ENCODE measurements around the gene CENPN. TPM values are rescaled to one million over a fixed set of nuclear protein-coding genes. Genes with fewer than 3 reads are reported as not detected.

CENPN gene
- total RNA-seq, 1 donor from 2014 or later = 3.9 TPM

DNA sequence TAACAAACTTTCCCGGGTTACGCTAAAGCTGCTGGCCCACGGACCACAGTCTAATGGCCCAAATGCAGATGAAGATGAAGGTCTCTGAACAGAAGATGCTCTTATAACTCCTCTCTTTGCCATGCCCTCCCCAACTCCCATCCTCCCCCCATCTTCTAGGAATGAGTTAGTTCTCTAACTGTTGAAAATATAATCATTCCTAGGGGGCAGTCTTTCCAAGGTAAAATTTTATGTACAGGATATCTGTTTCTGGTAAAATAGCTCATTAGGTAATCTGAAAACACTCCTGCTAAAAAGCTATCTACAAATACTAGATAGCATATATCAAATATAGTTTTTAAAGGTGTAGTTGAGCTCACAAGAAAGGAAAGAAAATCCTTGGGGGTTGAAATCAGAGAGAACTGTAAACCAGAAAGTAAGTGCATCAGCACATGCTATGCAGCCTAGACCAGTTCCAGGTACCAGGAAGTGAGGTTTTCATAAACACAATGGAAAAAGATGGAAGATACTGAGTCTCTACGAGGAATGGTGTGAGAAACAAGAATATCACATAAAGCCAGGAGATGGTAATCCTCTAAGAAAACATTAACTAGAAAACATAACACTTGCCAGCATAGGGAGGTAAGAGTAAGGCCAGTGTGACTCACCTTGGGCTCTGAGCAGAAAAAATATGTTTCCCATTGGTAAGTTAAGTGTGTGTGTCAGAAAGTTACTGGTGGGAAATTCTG, 38.5 kb upstream of the CENPN start:
- peak; percentile 77 for DNase-seq (ENCODE audit: low read depth)
- TF ChIP-seq, protein P1, sequence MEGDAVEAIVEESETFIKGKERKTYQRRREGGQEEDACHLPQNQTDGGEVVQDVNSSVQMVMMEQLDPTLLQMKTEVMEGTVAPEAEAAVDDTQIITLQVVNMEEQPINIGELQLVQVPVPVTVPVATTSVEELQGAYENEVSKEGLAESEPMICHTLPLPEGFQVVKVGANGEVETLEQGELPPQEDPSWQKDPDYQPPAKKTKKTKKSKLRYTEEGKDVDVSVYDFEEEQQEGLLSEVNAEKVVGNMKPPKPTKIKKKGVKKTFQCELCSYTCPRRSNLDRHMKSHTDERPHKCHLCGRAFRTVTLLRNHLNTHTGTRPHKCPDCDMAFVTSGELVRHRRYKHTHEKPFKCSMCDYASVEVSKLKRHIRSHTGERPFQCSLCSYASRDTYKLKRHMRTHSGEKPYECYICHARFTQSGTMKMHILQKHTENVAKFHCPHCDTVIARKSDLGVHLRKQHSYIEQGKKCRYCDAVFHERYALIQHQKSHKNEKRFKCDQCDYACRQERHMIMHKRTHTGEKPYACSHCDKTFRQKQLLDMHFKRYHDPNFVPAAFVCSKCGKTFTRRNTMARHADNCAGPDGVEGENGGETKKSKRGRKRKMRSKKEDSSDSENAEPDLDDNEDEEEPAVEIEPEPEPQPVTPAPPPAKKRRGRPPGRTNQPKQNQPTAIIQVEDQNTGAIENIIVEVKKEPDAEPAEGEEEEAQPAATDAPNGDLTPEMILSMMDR (IDR thresholded peaks at IDR 0.05; ENCODE audit: insufficient read depth, low read length, severe bottlenecking) = no peak
- FAIRE-seq = no peak
- H3K4me3 ChIP-seq (ENCODE audit: low read depth, low read length) = no peak overlapping the region
- no peaks in the 10 kb centered on the region for H3K27me3 ChIP-seq (ENCODE audit: control insufficient read depth, insufficient read depth, low read length)
- no peaks in the 10 kb centered on the region for H3K36me3 ChIP-seq (ENCODE audit: control insufficient read depth, insufficient read depth, low read length)

DNA sequence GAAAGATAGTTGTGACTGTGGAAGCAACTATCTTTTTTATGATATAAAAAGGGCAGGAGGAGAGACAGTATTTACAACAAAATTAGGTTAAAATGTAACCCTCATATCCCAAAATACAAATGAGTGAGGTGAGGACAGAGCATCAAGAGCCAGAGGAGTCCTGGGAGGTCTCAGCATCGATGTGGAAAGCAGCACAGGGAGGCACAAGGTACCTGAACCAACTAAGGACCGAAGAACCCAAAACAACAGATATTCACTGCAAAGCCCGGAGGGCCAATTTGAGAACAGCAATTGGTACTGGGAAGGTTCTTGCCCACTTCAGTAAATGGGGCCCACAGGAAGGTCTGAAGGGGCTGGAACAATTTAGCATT, 37.9 kb upstream of the CENPN start:
- FAIRE-seq (no peak), DNase-seq (ENCODE audit: low read depth) (no peak)
- Histone ChIP-seq H3K36me3 (ENCODE audit: control insufficient read depth, insufficient read depth, low read length) (no peaks in the 10 kb centered on the region), H3K4me3 (ENCODE audit: low read depth, low read length) (no peak overlapping the region), H3K27me3 (ENCODE audit: control insufficient read depth, insufficient read depth, low read length) (no peaks in the 10 kb centered on the region)
- TF ChIP-seq, protein P1 (IDR thresholded peaks at IDR 0.05; ENCODE audit: insufficient read depth, low read length, severe bottlenecking) = no peak

- DNase-seq (ENCODE audit: low read depth) (no peak), FAIRE-seq (no peak)
- TF ChIP-seq, protein P1 (IDR thresholded peaks at IDR 0.05; ENCODE audit: insufficient read depth, low read length, severe bottlenecking) = no peak
- Histone ChIP-seq H3K27me3 (ENCODE audit: control insufficient read depth, insufficient read depth, low read length) (no peaks in the 10 kb centered on the region), H3K36me3 (ENCODE audit: control insufficient read depth, insufficient read depth, low read length) (peaks cover 1% of the 10 kb centered on the region), H3K4me3 (ENCODE audit: low read depth, low read length) (no peak overlapping the region)
These were observed 35.2 kb upstream of the CENPN start for GRCh38 chr16:80971819-80972218.

DNA sequence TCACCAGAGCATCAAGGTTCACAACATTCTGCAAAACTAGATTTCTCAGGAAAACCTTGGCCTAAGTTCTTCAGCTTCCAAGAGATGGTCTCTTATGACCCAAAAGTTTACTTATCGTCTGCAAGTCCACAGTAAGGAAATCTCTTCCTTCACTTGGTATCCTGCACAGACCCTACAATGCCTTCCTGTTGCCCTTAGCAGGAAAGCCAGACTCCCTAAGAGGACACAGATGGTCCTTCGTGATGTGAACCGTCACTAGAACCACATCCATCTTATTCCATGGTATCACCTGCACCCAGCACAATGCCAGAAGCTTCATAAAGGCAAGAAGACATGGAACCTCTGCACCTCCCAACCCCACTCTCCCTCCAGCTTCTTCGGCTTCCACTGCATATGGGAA, 34.4 kb upstream of the CENPN start:
- no peaks in the 10 kb centered on the region for H3K27me3 ChIP-seq (ENCODE audit: control insufficient read depth, insufficient read depth, low read length)

GRCh38 chr16:80973991-80974390, 33.0 kb upstream of the CENPN start:
- DNase-seq (ENCODE audit: low read depth) (peak; percentile 92), FAIRE-seq (no peak)
- TF ChIP-seq, protein P1 (IDR thresholded peaks at IDR 0.05; ENCODE audit: insufficient read depth, low read length, severe bottlenecking) = no peak
- H3K27me3 ChIP-seq (ENCODE audit: control insufficient read depth, insufficient read depth, low read length) = no peaks in the 10 kb centered on the region
- no peak overlapping the region for H3K4me3 ChIP-seq (ENCODE audit: low read depth, low read length)
- H3K36me3 ChIP-seq (ENCODE audit: control insufficient read depth, insufficient read depth, low read length) = peaks cover 1% of the 10 kb centered on the region

More for the DNA sequence above, 34.4 kb upstream of the CENPN start:
- Histone ChIP-seq H3K36me3 (ENCODE audit: control insufficient read depth, insufficient read depth, low read length) (peaks cover 1% of the 10 kb centered on the region), H3K4me3 (ENCODE audit: low read depth, low read length) (no peak overlapping the region)
- no peak for FAIRE-seq
- no peak for DNase-seq (ENCODE audit: low read depth)
- TF ChIP-seq, protein P1 (IDR thresholded peaks at IDR 0.05; ENCODE audit: insufficient read depth, low read length, severe bottlenecking) = no peak
